Mucosa of descending colon (tissue), 3 donors: ENCODE data around the gene APBA2. TPM values are rescaled to one million over a fixed set of nuclear protein-coding genes. Genes with fewer than 3 reads are reported as not detected.

Experiments used
- ATAC-seq: fragments of 200-7000 bp; cut with Tn5 transposase; one replicate; pipeline ENCODE4 v1.9.1; 2020; ENCODE audit warnings: mild to moderate bottlenecking, moderate library complexity
- DNase-seq, 3 donors: peaks; one replicate each; pipeline ENCODE4 v3.0.0-alpha.2; 2020
- H3K36me3 ChIP-seq: fragments of 200-600 bp; one replicate; pipeline ENCODE4 v1.8.0; 2021; ENCODE audit warnings: low read depth, mild to moderate bottlenecking
- H3K4me1 ChIP-seq: fragments of 200-600 bp; one replicate; pipeline ENCODE4 v1.8.0; 2021; ENCODE audit warnings: low read depth, mild to moderate bottlenecking
- H3K4me3 ChIP-seq: fragments of 200-600 bp; one replicate; pipeline ENCODE4 v1.8.0; 2021; ENCODE audit warnings: mild to moderate bottlenecking
- H3K9me3 ChIP-seq: fragments of 200-600 bp; one replicate; pipeline ENCODE4 v1.8.0; 2021; ENCODE audit warnings: mild to moderate bottlenecking
- CTCF ChIP-seq: fragments of 200-600 bp; IDR thresholded peaks from one replicate; pipeline ENCODE4 v1.8.0; 2022; ENCODE audit warnings: antibody characterized with exemption, mild to moderate bottlenecking
- intact Hi-C, 2 donors: fragments of 100-400 bp; cut with DNase I in 1 of 2; cut with micrococcal nuclease in 1 of 2; formaldehyde crosslinking; loops; one replicate each; pipeline versions ENCODE4 v1.11.0 to v1.11.1; 2022; cut with DNase I, micrococcal nuclease
- total RNA-seq, 3 donors: library from RNA; stranded (reverse); fragmentation: NEBNext Ultra II Directional in 2 of 3; extraction: Animal tissue kit (Norgen Biotek cat#: 25700) in 2 of 3; gene quantifications; one replicate each; pipeline versions ENCODE4 v1.2.1 to v1.2.4, GENCODE V29; 2021 to 2023
- donor health status: DM: no; HTN: no; CAD: no; lungs with moderate emphysema.
- donor health status: DM: no; HTN: no; CAD: no.
- donor health status: DM: no; HTN: yes; CAD: no.

The APBA2 gene
- total RNA-seq, 3 donors from 2014 or later = 0.69 to 2.0 (median 1.2) TPM

- no peak for ATAC-seq
- intact Hi-C loops = no loop called here
- H3K9me3 ChIP-seq = no peaks in the 10 kb centered on the region
- DNase-seq = no peak
- H3K4me3 ChIP-seq = no peak overlapping the region
- TF ChIP-seq CTCF = no peak
- H3K4me1 ChIP-seq = no peaks in the 10 kb centered on the region
- H3K36me3 ChIP-seq = no peaks in the 10 kb centered on the region
These were observed 176.0 kb downstream of the APBA2 start for GRCh38 chr15:29061746-29062145.

- Histone ChIP-seq H3K4me1 (no peaks in the 10 kb centered on the region), H3K36me3 (no peaks in the 10 kb centered on the region)
These were observed 176.4 kb downstream of the APBA2 start for GRCh38 chr15:29062179-29062591.

GRCh38 chr15:29062626-29063025 lies 176.9 kb downstream of the APBA2 start:
- TF ChIP-seq CTCF = no peak
- no peak overlapping the region for H3K4me3 ChIP-seq
- DNase-seq (no peak), ATAC-seq (no peak)
- intact Hi-C loops = no loop called here
- no peaks in the 10 kb centered on the region for H3K9me3 ChIP-seq
- H3K36me3 ChIP-seq = no peaks in the 10 kb centered on the region
- H3K4me1 ChIP-seq = no peaks in the 10 kb centered on the region

More at GRCh38 chr15:29062179-29062591, 176.4 kb downstream of the APBA2 start:
- Histone ChIP-seq H3K9me3 (no peaks in the 10 kb centered on the region), H3K4me3 (no peak overlapping the region)
- no peak for ATAC-seq
- no peak for DNase-seq
- no peak for TF ChIP-seq CTCF
- intact Hi-C loops = no loop called here

- Histone ChIP-seq H3K9me3 (no peaks in the 10 kb centered on the region), H3K4me3 (no peak overlapping the region), H3K36me3 (no peaks in the 10 kb centered on the region), H3K4me1 (no peaks in the 10 kb centered on the region)
- TF ChIP-seq CTCF = no peak
- intact Hi-C loops = no loop called here
- DNase-seq = no peak
- no peak for ATAC-seq
These were observed 177.9 kb downstream of the APBA2 start for GRCh38 chr15:29063646-29064045.

DNA sequence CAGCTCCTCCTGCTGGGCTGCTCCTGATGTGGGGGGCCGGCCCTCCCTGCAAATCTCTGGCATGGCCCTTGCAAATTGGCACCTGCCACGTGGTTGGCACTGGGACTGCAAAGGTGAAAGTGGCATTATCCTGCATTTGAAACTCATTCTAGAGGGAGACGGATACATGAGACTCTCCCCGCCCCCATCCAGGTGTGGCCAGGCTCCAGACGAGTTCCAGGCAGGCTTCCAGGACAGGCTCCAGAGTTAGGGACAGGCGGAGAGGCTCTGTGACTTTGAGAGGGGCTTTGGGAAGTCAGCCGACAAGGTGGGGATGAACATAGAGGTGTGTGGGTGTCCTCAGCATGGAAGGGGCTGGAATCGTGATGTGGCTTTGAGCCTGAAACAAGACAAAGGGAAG lies 178.5 kb downstream of the APBA2 start:
- no peak for ATAC-seq
- Histone ChIP-seq H3K36me3 (no peaks in the 10 kb centered on the region), H3K4me3 (no peak overlapping the region), H3K4me1 (no peaks in the 10 kb centered on the region), H3K9me3 (no peaks in the 10 kb centered on the region)
- intact Hi-C loops = no loop called here
- DNase-seq = no peak
- TF ChIP-seq CTCF = no peak

- ATAC-seq (no peak), DNase-seq (no peak)
- H3K36me3 ChIP-seq = no peaks in the 10 kb centered on the region
- H3K4me1 ChIP-seq = no peaks in the 10 kb centered on the region
- no peak overlapping the region for H3K4me3 ChIP-seq
- no peaks in the 10 kb centered on the region for H3K9me3 ChIP-seq
- intact Hi-C loops = no loop called here
- TF ChIP-seq CTCF = no peak
These were observed 179.0 kb downstream of the APBA2 start for GRCh38 chr15:29064731-29065130.
